GM23248 (cell line): ENCODE results near the gene DNAJB7. TPM values are rescaled to one million over a fixed set of nuclear protein-coding genes. Genes with fewer than 3 reads are reported as not detected.

Experiments
- DNase-seq: peaks from one replicate; pipeline ENCODE4 v3.0.0-alpha.2; 2015
- H2AFZ ChIP-seq: fragments of 200-600 bp; sonication (generic); 2 replicates; pipeline ENCODE4 v1.6.1; 2016; ENCODE audit warnings: antibody characterized with exemption
- H3F3A ChIP-seq: fragments of 200-600 bp; sonication (generic); 2 replicates; pipeline ENCODE4 v1.6.1; 2016; ENCODE audit warnings: mild to moderate bottlenecking, antibody characterized with exemption, mixed run types; ENCODE audit not compliant: insufficient read depth
- H3K27ac ChIP-seq: fragments of 200-600 bp; sonication (generic); 2 replicates; pipeline ENCODE4 v1.5.1; 2016; ENCODE audit warnings: mild to moderate bottlenecking
- H3K27me3 ChIP-seq: fragments of 200-600 bp; sonication (generic); replicated peaks from 2 replicates; pipeline ENCODE4 v1.6.1; 2016; ENCODE audit warnings: mild to moderate bottlenecking; ENCODE audit not compliant: insufficient read depth
- H3K36me3 ChIP-seq: fragments of 200-600 bp; sonication (generic); 2 replicates; pipeline ENCODE4 v1.6.1; 2016; ENCODE audit warnings: low read depth, mild to moderate bottlenecking
- H3K4me1 ChIP-seq: fragments of 200-600 bp; sonication (generic); 2 replicates; pipeline ENCODE4 v1.6.1; 2016; ENCODE audit warnings: mild to moderate bottlenecking; ENCODE audit not compliant: insufficient read depth
- H3K4me2 ChIP-seq: fragments of 200-600 bp; sonication (generic); one replicate; pipeline ENCODE4 v1.6.1; 2016; ENCODE audit warnings: mild to moderate bottlenecking; ENCODE audit not compliant: unreplicated experiment
- H3K4me3 ChIP-seq: fragments of 200-600 bp; sonication (generic); 2 replicates; pipeline ENCODE4 v1.5.1; 2016; ENCODE audit warnings: mild to moderate bottlenecking
- H3K79me2 ChIP-seq: fragments of 200-600 bp; sonication (generic); 2 replicates; pipeline ENCODE4 v1.6.1; 2016; ENCODE audit warnings: mild to moderate bottlenecking; ENCODE audit not compliant: insufficient read depth
- H3K9ac ChIP-seq: fragments of 200-600 bp; sonication (generic); 2 replicates; pipeline ENCODE4 v1.6.1; 2016; ENCODE audit warnings: mild to moderate bottlenecking
- H3K9me2 ChIP-seq: fragments of 200-600 bp; sonication (generic); 2 replicates; pipeline ENCODE4 v1.6.1; 2016; ENCODE audit warnings: mixed run types, mild to moderate bottlenecking, moderate library complexity; ENCODE audit not compliant: insufficient read depth
- H3K9me3 ChIP-seq: fragments of 200-600 bp; sonication (generic); one replicate; pipeline ENCODE4 v1.6.1; 2017; ENCODE audit warnings: low read depth
- H4K20me1 ChIP-seq: fragments of 200-600 bp; sonication (generic); 2 replicates; pipeline ENCODE4 v1.6.0; 2016; ENCODE audit not compliant: insufficient read depth
- EZH2 ChIP-seq: fragments of 200-600 bp; sonication (generic); IDR thresholded peaks from 2 replicates; pipeline ENCODE4 v1.6.1; 2018; ENCODE audit warnings: antibody characterized with exemption, mild to moderate bottlenecking; ENCODE audit not compliant: insufficient read depth, poor library complexity, severe bottlenecking
- EZH2phosphoT487 ChIP-seq: fragments of 200-600 bp; sonication (generic); IDR thresholded peaks from 2 replicates; pipeline ENCODE4 v1.6.1; 2018; ENCODE audit warnings: antibody characterized with exemption, moderate library complexity, mild to moderate bottlenecking, low read depth; ENCODE audit not compliant: insufficient read depth
- WGBS, 2 experiments: methylation state at CpG; one replicate each; pipeline ENCODE4 v1.1.6; 2015 to 2017; ENCODE audit warnings: low lambda C conversion rate in 2 of 2, low coverage in 1 of 2; ENCODE audit errors: missing lambda C conversion rate in 2 of 2; 5-methylcytosine and 5-hydroxymethylcytosine counted together
- in situ Hi-C: fragments of 300-500 bp; cut with MboI; formaldehyde crosslinking; loops from 2 replicates; pipeline ENCODE4 v1.15.0; 2020
- microRNA-seq: library from miRNA; unstranded; fragments of <30 nt; microRNA quantifications from one replicate; pipeline ENCODE4, GENCODE V29; 2016; ENCODE audit warnings: borderline number of aligned reads
- polyA plus RNA-seq: library from polyadenylated mRNA; unstranded; fragments of >200 nt; fragmentation: Nextera tagmentation; extraction: Ambion mirVana; gene quantifications from 2 replicates; pipeline ENCODE4 v1.2.1, GENCODE V29; 2016
- small RNA-seq: library from RNA; depleted of rRNA; stranded (forward); fragments of <200 nt; gene quantifications from one replicate; pipeline ENCODE3, GENCODE V24; 2014; ENCODE audit warnings: low read depth, low replicate concordance
- total RNA-seq: library from RNA; depleted of rRNA; stranded (reverse); fragments of >200 nt; shearing (Covaris generic); gene quantifications from 2 replicates; pipeline ENCODE4 v1.2.3, GENCODE V29; 2014; rRNA removed

DNAJB7 gene
- total and polyA plus RNA-seq, 2 experiments from 2014 or later: 0.23 TPM; not detected in 1

DNA sequence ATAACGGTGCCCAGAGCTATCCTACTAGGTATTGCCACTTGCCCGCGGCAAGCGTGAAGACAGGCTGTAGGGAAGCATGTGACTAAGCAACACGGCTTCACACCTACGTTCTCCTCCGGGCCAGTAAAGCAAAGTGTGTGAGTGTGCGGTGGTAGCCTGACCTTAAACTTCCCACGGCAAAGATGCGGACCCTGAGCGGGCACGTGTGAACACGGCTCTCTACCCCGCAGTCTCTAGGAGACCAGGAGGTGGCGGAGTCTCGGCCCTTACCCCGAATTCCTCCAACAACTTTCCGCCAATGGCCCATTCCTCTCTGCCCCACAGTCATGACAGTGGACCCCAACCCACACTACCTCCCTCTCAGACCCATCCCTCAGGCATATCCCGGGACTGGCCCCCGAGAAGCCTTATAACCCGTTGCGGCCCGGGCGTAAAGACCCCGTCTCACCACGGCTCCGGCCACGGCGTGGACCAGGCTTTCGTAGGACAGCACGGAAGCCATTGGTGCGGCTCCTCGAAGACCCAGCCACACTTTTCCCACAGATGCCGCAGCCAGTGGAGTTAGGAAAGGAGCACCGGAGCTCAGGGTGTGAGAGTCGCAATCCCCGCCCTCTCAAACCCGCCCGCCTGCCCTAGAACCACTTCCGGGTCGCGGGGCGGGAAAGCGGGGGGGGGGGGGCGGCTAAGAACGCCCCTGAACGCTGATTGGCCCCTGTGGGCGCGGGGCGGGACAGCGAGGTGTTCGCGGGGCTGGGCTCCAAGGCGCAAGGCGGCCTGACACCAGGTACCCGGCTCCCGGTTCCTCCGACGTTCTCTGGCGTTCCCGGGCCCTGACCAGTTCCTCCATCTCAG is 42.9 kb downstream of the DNAJB7 start, which contains the start of gene SLC25A17:
TSS of gene SLC25A17 (minus strand) at position 600 of the 852 bp plus-strand sequence. CDS start at position 502, 98 bp downstream.
- Histone ChIP-seq H3K27ac (peak within 1 kb of the TSS; percentile 78), H3K4me1 (peaks cover 15% of the 10 kb centered on the region), H3K4me3 (peak within 1 kb of the TSS; percentile 95), H3K9ac (peak within 1 kb of the TSS; percentile 92), H3K27me3 (no peaks in the 10 kb centered on the region), H3F3A (peaks cover 38% of the 10 kb centered on the region), H4K20me1 (no peaks in the 10 kb centered on the region), H3K9me3 (no peaks in the 10 kb centered on the region), H2AFZ (peak within 1 kb of the TSS; percentile 99), H3K36me3 (peaks cover 9% of the 10 kb centered on the region; the same call in 1 of the 2 replicates), H3K9me2 (no peaks in the 10 kb centered on the region), H3K79me2 (peaks cover 49% of the 10 kb centered on the region), H3K4me2 (peak within 1 kb of the TSS; percentile 88)
- in situ Hi-C loops: no loop called here
- TF ChIP-seq EZH2phosphoT487 (no peak), EZH2 (no peak)
- peak; percentile 94 for DNase-seq
- WGBS, 2 experiments: 1% methylated on average over 53 to 61 of the region's 61 CpGs

DNA sequence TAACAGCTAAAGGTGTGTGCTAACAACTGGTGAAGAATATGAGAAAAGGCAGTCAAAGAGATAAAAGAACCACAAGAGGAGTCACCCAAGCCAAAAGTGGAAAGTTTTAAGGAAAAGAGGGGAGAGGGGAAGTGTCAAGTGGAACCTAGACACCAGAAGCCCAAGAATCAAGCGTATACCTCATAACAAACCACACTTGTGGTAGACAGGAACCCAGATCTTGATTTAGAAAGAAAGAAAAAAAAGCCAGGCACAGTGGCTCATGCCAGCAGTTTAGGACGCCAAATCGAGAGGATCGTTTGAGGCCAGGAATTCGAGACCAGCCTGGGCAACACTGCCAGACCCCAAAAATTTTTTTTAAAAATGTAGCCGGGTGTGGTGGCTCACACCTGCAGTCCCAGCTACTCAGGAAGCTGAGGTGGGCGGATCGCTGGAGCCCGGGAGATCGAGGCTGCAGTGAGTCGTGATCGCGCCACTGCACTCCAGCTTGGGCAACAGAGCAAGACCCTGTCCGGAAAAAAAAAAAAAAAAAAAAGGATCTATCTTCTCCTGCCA is 43.6 kb downstream of the DNAJB7 start:
- peaks cover 15% of the 10 kb centered on the region for H3K4me1 ChIP-seq
- peaks cover 32% of the 10 kb centered on the region for H3F3A ChIP-seq
- peaks cover 2% of the 10 kb centered on the region; the same call in 1 of the 2 replicates for H3K36me3 ChIP-seq
- TF ChIP-seq EZH2 (no peak), EZH2phosphoT487 (no peak)
- WGBS, 2 experiments: 3 to 12% methylated on average over 14 of the region's 14 CpGs
- H4K20me1 ChIP-seq: no peaks in the 10 kb centered on the region
- no peaks in the 10 kb centered on the region for H3K27me3 ChIP-seq
- peak overlapping the region; percentile 92 for H3K9ac ChIP-seq
- H3K9me3 ChIP-seq: no peaks in the 10 kb centered on the region
- H3K27ac ChIP-seq: no peak overlapping the region
- DNase-seq: peak; percentile 25
- H3K79me2 ChIP-seq: peaks cover 56% of the 10 kb centered on the region
- in situ Hi-C loops: no loop called here
- H3K4me2 ChIP-seq: peak overlapping the region; percentile 85
- H2AFZ ChIP-seq: peak overlapping the region; percentile 99
- H3K4me3 ChIP-seq: peak overlapping the region; percentile 95
- H3K9me2 ChIP-seq: no peaks in the 10 kb centered on the region

DNA sequence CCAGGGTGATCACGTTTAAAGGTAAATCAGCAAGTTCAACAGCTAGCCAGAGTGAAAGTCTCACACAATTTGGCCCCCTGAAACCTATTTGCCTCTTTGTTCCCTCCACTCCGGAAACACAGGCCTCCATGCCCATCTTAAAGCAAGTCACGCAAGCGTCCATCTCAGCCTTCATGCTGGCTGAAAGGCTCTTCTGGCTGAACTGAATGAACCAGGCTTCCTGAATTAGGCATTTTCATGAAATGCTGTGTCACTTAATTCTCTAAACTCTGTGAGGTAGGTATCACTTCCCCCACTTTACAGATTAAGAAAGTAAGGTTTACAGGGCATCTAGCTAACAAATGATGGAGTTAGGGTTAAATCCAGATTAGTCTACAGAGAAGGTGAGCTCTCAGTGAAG is 44.2 kb downstream of the DNAJB7 start:
- in situ Hi-C loops: no loop called here
- Histone ChIP-seq H3K4me1 (peaks cover 15% of the 10 kb centered on the region), H3K9ac (peak overlapping the region; percentile 92), H3K9me3 (no peaks in the 10 kb centered on the region), H4K20me1 (no peaks in the 10 kb centered on the region), H3K9me2 (no peaks in the 10 kb centered on the region), H3K79me2 (peaks cover 61% of the 10 kb centered on the region), H3K27ac (no peak overlapping the region), H3F3A (peaks cover 28% of the 10 kb centered on the region), H3K4me3 (peak overlapping the region; percentile 95), H3K27me3 (no peaks in the 10 kb centered on the region), H2AFZ (0 out of 2 replicates have a peak overlapping the region, but pooled peaks have one; percentile 99), H3K36me3 (no peaks in the 10 kb centered on the region; the same call in 1 of the 2 replicates), H3K4me2 (peak overlapping the region; percentile 85)
- TF ChIP-seq EZH2phosphoT487 (no peak), EZH2 (no peak)
- WGBS, 2 experiments: 90 to 94% methylated on average over 4 of the region's 4 CpGs
- no peak for DNase-seq

DNA sequence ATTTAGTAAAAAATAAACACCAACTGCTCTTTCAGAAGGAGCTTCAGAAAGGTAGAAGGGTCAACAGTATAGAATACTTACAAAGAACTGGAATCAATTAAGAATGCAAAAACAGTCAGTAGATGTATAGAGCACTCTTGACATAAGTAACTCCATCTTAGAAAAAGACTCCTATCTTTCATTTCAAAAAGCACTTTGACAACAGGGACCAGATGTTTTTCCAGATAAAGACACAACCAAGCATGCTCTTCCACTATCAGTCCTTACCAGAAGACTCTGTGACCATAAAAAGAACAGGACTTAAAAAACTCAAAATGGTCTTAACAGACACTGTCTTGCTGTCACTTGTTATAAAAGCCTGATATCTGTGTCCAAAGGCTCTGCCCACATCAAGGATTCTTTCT is 48.0 kb downstream of the DNAJB7 start:
- no peaks in the 10 kb centered on the region for H3K9me3 ChIP-seq
- no peaks in the 10 kb centered on the region for H3K27me3 ChIP-seq
- peaks cover 98% of the 10 kb centered on the region for H3K79me2 ChIP-seq
- H4K20me1 ChIP-seq: no peaks in the 10 kb centered on the region
- H3K36me3 ChIP-seq: no peaks in the 10 kb centered on the region
- H3K4me3 ChIP-seq: no peak overlapping the region
- H3F3A ChIP-seq: no peaks in the 10 kb centered on the region
- H2AFZ ChIP-seq: no peak overlapping the region
- TF ChIP-seq EZH2 (no peak), EZH2phosphoT487 (no peak)
- in situ Hi-C loops: no loop called here
- peaks cover 14% of the 10 kb centered on the region for H3K4me1 ChIP-seq
- H3K9me2 ChIP-seq: no peaks in the 10 kb centered on the region
- no peak overlapping the region for H3K9ac ChIP-seq
- DNase-seq: no peak
- H3K4me2 ChIP-seq: no peak overlapping the region
- H3K27ac ChIP-seq: no peak overlapping the region

Small RNA genes within 50 kb of the gene (microRNA-seq; reads per million reads assigned to microRNA genes)
- not detected for gene MIR4766

Small RNA genes within 50 kb of the gene (small RNA-seq; reads per million reads assigned to genes)
- gene MIR4766: not detected

Other genes with a start within 250 kb of the DNAJB7 start
- gene MRTFA, start 225.4 kb downstream of the DNAJB7 start, total RNA-seq: 49.2 and 59.2 TPM in 2 replicates
- 24.0 and 24.2 TPM in 2 replicates for gene MRTFA, start 225.4 kb downstream of the DNAJB7 start, polyA plus RNA-seq
- 0.65 TPM in 1 of 2 replicates, not detected in the other for gene MCHR1, start 182.6 kb downstream of the DNAJB7 start, total RNA-seq
- 0.11 and 0.32 TPM in 2 replicates for gene MCHR1, start 182.6 kb downstream of the DNAJB7 start, polyA plus RNA-seq
- gene SLC25A17, start 42.8 kb downstream of the DNAJB7 start, total RNA-seq: 19.6 and 28.1 TPM in 2 replicates
- 27.6 and 28.6 TPM in 2 replicates for gene SLC25A17, start 42.8 kb downstream of the DNAJB7 start, polyA plus RNA-seq
- gene ST13, start 5.5 kb downstream of the DNAJB7 start, total RNA-seq: 117 and 141 TPM in 2 replicates
- 161 and 174 TPM in 2 replicates for gene ST13, start 5.5 kb downstream of the DNAJB7 start, polyA plus RNA-seq
- 11.3 and 13.8 TPM in 2 replicates for gene XPNPEP3, start 5.0 kb downstream of the DNAJB7 start, total RNA-seq
- 5.6 and 6.4 TPM in 2 replicates for gene XPNPEP3, start 5.0 kb downstream of the DNAJB7 start, polyA plus RNA-seq
- gene RBX1, start 89.3 kb upstream of the DNAJB7 start, total RNA-seq: 34.8 and 45.9 TPM in 2 replicates
- gene RBX1, start 89.3 kb upstream of the DNAJB7 start, polyA plus RNA-seq: 203 and 222 TPM in 2 replicates
- 18.8 and 23.4 TPM in 2 replicates for gene EP300, start 230.5 kb upstream of the DNAJB7 start, total RNA-seq
- 11.4 and 11.6 TPM in 2 replicates for gene EP300, start 230.5 kb upstream of the DNAJB7 start, polyA plus RNA-seq